H1 (cell line): Measurements from ENCODE around the gene FMO3. TPM values are rescaled to one million over a fixed set of nuclear protein-coding genes. Genes with fewer than 3 reads are reported as not detected.

Source experiments
- CTCF ChIA-PET: fragments of 300-600 bp; sonication (Branson Sonifier 250); formaldehyde crosslinking; loops from one replicate; lab custom pipeline; 2021; ENCODE audit not compliant: partially characterized antibody; lab: Charles Lee
- POLR2A ChIA-PET: fragments of 300-600 bp; sonication (Branson Sonifier 250); formaldehyde crosslinking; loops from one replicate; lab custom pipeline; 2021; ENCODE audit warnings: inconsistent platforms; ENCODE audit not compliant: partially characterized antibody; lab: Charles Lee
- DNase-seq, 2 experiments: peaks; one replicate each; pipeline versions ENCODE4 v3.0.0 to v3.0.0-alpha.2; 2010 to 2022; ENCODE audit warnings: low spot score in 2 of 2, low read depth in 1 of 2, mixed read lengths in 1 of 2
- FAIRE-seq: peaks from 2 replicates; lab custom pipeline; 2011; peaks lifted over from hg19 to GRCh38; lab: Jason Lieb, UNC
- H2AFZ ChIP-seq: 2 replicates; pipeline ENCODE4 v1.8.1; 2012; ENCODE audit warnings: low read length, inconsistent platforms
- H2AK5ac ChIP-seq: 2 replicates; pipeline ENCODE4 v1.6.1; 2013; ENCODE audit warnings: low read depth, low read length
- H2BK120ac ChIP-seq: replicated peaks from 2 replicates; pipeline ENCODE3; 2013; ENCODE audit warnings: low read depth, low read length, inconsistent platforms
- H2BK12ac ChIP-seq: 2 replicates; pipeline ENCODE4 v1.6.1; 2013; ENCODE audit warnings: low read depth, low read length
- H2BK15ac ChIP-seq: 2 replicates; pipeline ENCODE4 v1.6.1; 2013; ENCODE audit warnings: low read length
- H2BK20ac ChIP-seq: 2 replicates; pipeline ENCODE4 v1.6.1; 2013; ENCODE audit warnings: low read length
- H2BK5ac ChIP-seq: 2 replicates; pipeline ENCODE4 v1.6.1; 2013; ENCODE audit warnings: low read depth, low read length
- H3K14ac ChIP-seq: 2 replicates; pipeline ENCODE4 v1.6.1; 2013; ENCODE audit warnings: inconsistent platforms; ENCODE audit not compliant: insufficient read length
- H3K18ac ChIP-seq: 2 replicates; pipeline ENCODE4 v1.6.1; 2013; ENCODE audit warnings: low read length; ENCODE audit errors: extremely low read depth
- H3K23ac ChIP-seq: 2 replicates; pipeline ENCODE4 v1.6.1; 2013; ENCODE audit warnings: inconsistent platforms; ENCODE audit not compliant: insufficient read length
- H3K23me2 ChIP-seq: 2 replicates; pipeline ENCODE4 v1.6.1; 2013; ENCODE audit warnings: low read depth, low read length
- H3K27ac ChIP-seq: 2 replicates; pipeline ENCODE4 v1.6.1; 2011; ENCODE audit warnings: low read depth, low read length, inconsistent platforms
- H3K27me3 ChIP-seq, 4 experiments: replicated peaks in 1 of 4; 1 replicate in 1 of 4; 2 replicates in 3 of 4; pipeline versions ENCODE4 v1.6.1 to v1.8.1; 2011 to 2013; ENCODE audit warnings: low read length in 3 of 4, mild to moderate bottlenecking in 3 of 4, inconsistent platforms in 2 of 4, mixed read lengths in 2 of 4, moderate library complexity in 1 of 4; ENCODE audit not compliant: control insufficient read depth in 3 of 4, insufficient read depth in 3 of 4; ENCODE audit errors: extremely low read depth in 1 of 4
- H3K36me3 ChIP-seq, 4 experiments: 2 replicates each; pipeline versions ENCODE4 v1.6.1 to v1.8.1; 2011 to 2013; ENCODE audit warnings: mild to moderate bottlenecking in 4 of 4, low read length in 3 of 4, moderate library complexity in 2 of 4, control low read depth in 1 of 4, inconsistent platforms in 1 of 4; ENCODE audit not compliant: insufficient read depth in 4 of 4, control insufficient read depth in 2 of 4
- H3K4ac ChIP-seq: replicated peaks from 2 replicates; pipeline ENCODE3; 2013; ENCODE audit warnings: low read length, low read depth, mixed read lengths, inconsistent platforms; ENCODE audit not compliant: insufficient read length
- H3K4me1 ChIP-seq, 4 experiments: replicated peaks in 1 of 4; 1 replicate in 1 of 4; 2 replicates in 3 of 4; pipeline versions ENCODE4 v1.6.1 to v1.8.1; 2011 to 2013; ENCODE audit warnings: low read length in 3 of 4, inconsistent platforms in 2 of 4, mixed read lengths in 1 of 4; ENCODE audit not compliant: insufficient read depth in 4 of 4, control insufficient read depth in 3 of 4
- H3K4me2 ChIP-seq, 2 experiments: 2 replicates each; pipeline versions ENCODE4 v1.6.1 to v1.8.1; 2011 to 2013; ENCODE audit warnings: low read depth in 2 of 2, low read length in 2 of 2, control low read depth in 1 of 2, inconsistent platforms in 1 of 2, mild to moderate bottlenecking in 1 of 2; ENCODE audit not compliant: insufficient read depth in 1 of 2
- H3K4me3 ChIP-seq, 4 experiments: fragments of 200-600, 300-600 bp in 1 of 4; sonication (generic), shearing (Covaris generic), sonication (Bioruptor Twin) in 1 of 4; 2 replicates each; pipeline versions ENCODE4 v1.5.1 to v1.8.1; 2011 to 2016; ENCODE audit warnings: low read length in 4 of 4, low read depth in 3 of 4, control low read depth in 2 of 4, inconsistent platforms in 2 of 4, mild to moderate bottlenecking in 2 of 4, mixed read lengths in 1 of 4, moderate library complexity in 1 of 4; ENCODE audit not compliant: insufficient read depth in 2 of 4; ENCODE audit errors: extremely low read depth in 1 of 4
- H3K56ac ChIP-seq: replicated peaks from 2 replicates; pipeline ENCODE3; 2013; ENCODE audit warnings: low read depth, mild to moderate bottlenecking, mixed read lengths, low read length, inconsistent platforms; ENCODE audit not compliant: insufficient read length
- H3K79me1 ChIP-seq: 2 replicates; pipeline ENCODE4 v1.6.1; 2013; ENCODE audit warnings: low read depth, low read length, control low read depth
- H3K79me2 ChIP-seq, 2 experiments: 2 replicates each; pipeline versions ENCODE4 v1.6.1 to v1.8.1; 2012 to 2013; ENCODE audit warnings: low read length in 2 of 2, mild to moderate bottlenecking in 2 of 2, inconsistent platforms in 1 of 2; ENCODE audit not compliant: insufficient read depth in 2 of 2, control insufficient read depth in 1 of 2
- H3K9ac ChIP-seq, 4 experiments: replicated peaks in 1 of 4; 1 replicate in 1 of 4; 2 replicates in 3 of 4; pipeline versions ENCODE4 v1.6.1 to v1.8.1; 2011 to 2013; ENCODE audit warnings: low read depth in 3 of 4, low read length in 3 of 4, control low read depth in 2 of 4, mild to moderate bottlenecking in 2 of 4, moderate library complexity in 2 of 4, inconsistent platforms in 1 of 4; ENCODE audit errors: extremely low read depth in 1 of 4
- H3K9me3 ChIP-seq, 2 experiments: 2 replicates each; pipeline versions ENCODE4 v1.6.1 to v1.8.1; 2012 to 2013; ENCODE audit warnings: mild to moderate bottlenecking in 2 of 2, moderate library complexity in 2 of 2, control low read depth in 1 of 2, inconsistent platforms in 1 of 2, low read depth in 1 of 2, low read length in 1 of 2, mixed read lengths in 1 of 2; ENCODE audit not compliant: insufficient read depth in 2 of 2
- H4K20me1 ChIP-seq, 2 experiments: replicated peaks in 1 of 2; 2 replicates each; pipeline versions ENCODE3 to v1.8.1; 2011 to 2013; ENCODE audit warnings: inconsistent platforms in 2 of 2, low read length in 2 of 2, mild to moderate bottlenecking in 1 of 2; ENCODE audit not compliant: insufficient read depth in 2 of 2, control insufficient read depth in 1 of 2
- H4K5ac ChIP-seq: 2 replicates; pipeline ENCODE4 v1.6.1; 2013; ENCODE audit warnings: low read length, low read depth, mixed read lengths, inconsistent platforms; ENCODE audit not compliant: insufficient read length
- H4K8ac ChIP-seq: 2 replicates; pipeline ENCODE4 v1.8.0; 2013; ENCODE audit warnings: mild to moderate bottlenecking, moderate library complexity, low read length, inconsistent platforms; ENCODE audit not compliant: insufficient read depth; ENCODE audit errors: extremely low read depth
- H4K91ac ChIP-seq: replicated peaks from 2 replicates; pipeline ENCODE3; 2013; ENCODE audit warnings: low read length, mixed read lengths, inconsistent platforms; ENCODE audit not compliant: insufficient read length
- BACH1 ChIP-seq: IDR thresholded peaks from 2 replicates; pipeline ENCODE4 v1.6.1; 2012; ENCODE audit warnings: low read length, improper control_type of control experiment
- CHD2 ChIP-seq: IDR thresholded peaks from 2 replicates; pipeline ENCODE4 v1.6.1; 2012; ENCODE audit warnings: low read length, improper control_type of control experiment
- CREB1 ChIP-seq: IDR thresholded peaks from 2 replicates; pipeline ENCODE4 v1.6.1; 2012; ENCODE audit warnings: inconsistent platforms
- CTBP2 ChIP-seq: IDR thresholded peaks from 2 replicates; pipeline ENCODE4 v1.7.0; 2011; ENCODE audit warnings: borderline replicate concordance, mild to moderate bottlenecking, moderate library complexity, mixed read lengths, low read length; ENCODE audit not compliant: insufficient read depth, insufficient read length
- E2F6 ChIP-seq: IDR thresholded peaks from 2 replicates; pipeline ENCODE4 v1.6.1; 2012; ENCODE audit warnings: inconsistent platforms
- FOSL1 ChIP-seq: IDR thresholded peaks from 2 replicates; pipeline ENCODE4 v1.6.1; 2011; ENCODE audit warnings: mild to moderate bottlenecking, low read depth, low read length, moderate library complexity; ENCODE audit not compliant: insufficient read depth
- SIN3A ChIP-seq, 2 experiments: IDR thresholded peaks in 1 of 2; conservative IDR thresholded peaks in 1 of 2; 2 replicates each; pipeline ENCODE4 v1.6.1; 2011 to 2012; ENCODE audit warnings: low read length in 2 of 2, improper control_type of control experiment in 1 of 2, low read depth in 1 of 2, mild to moderate bottlenecking in 1 of 2
- SRF ChIP-seq: IDR thresholded peaks from 2 replicates; pipeline ENCODE4 v1.6.1; 2011; ENCODE audit warnings: mild to moderate bottlenecking, low read depth, low read length, moderate library complexity
- SUZ12 ChIP-seq: fragments of 200-600 bp; sonication (generic); IDR thresholded peaks from 2 replicates; pipeline ENCODE4 v1.6.1; 2012; ENCODE audit warnings: mild to moderate bottlenecking, inconsistent platforms, low read length, moderate library complexity, mixed read lengths
- YY1 ChIP-seq: IDR thresholded peaks from 2 replicates; pipeline ENCODE4 v1.6.1; 2011; ENCODE audit warnings: low read depth, mild to moderate bottlenecking, low read length
- polyA plus RNA-seq, 7 experiments: library from polyadenylated mRNA; depleted of rRNA in 3 of 7; stranded (reverse) in 5 of 7; unstranded in 2 of 7; fragments of >200 nt in 5 of 7; fragments of 200-250 nt in 2 of 7; gene quantifications; 1 replicate in 5 of 7; 2 replicates in 1 of 7; 4 replicates in 1 of 7; pipeline versions ENCODE4 v1.2.1 to v1.2.3, GENCODE V29; 2011 to 2013; ENCODE audit warnings: missing spikeins in 2 of 7, mixed read lengths in 2 of 7
- total RNA-seq: library from RNA; stranded (reverse); fragmentation: NEBNext Ultra II Directional; extraction: Animal tissue kit (Norgen Biotek cat#: 25700); gene quantifications from 2 replicates; pipeline ENCODE4 v1.2.1, GENCODE V29; 2021
- TF ChIP-seq, protein P1 (sequence below): IDR thresholded peaks from 2 replicates; pipeline ENCODE4 v1.6.1; 2011; ENCODE audit warnings: low read depth, mild to moderate bottlenecking, low read length; ENCODE audit not compliant: insufficient read depth

The FMO3 gene
- total and polyA plus RNA-seq, 2 of the 8 experiments (the other 6 are each of a cell fraction or from before 2014, with no cell fraction given), result not detected

- Histone ChIP-seq H4K8ac (no peak overlapping the region; the same call in 1 of the 2 replicates), H2AK5ac (no peak overlapping the region), H3K79me2 (no peaks in the 10 kb centered on the region), H2BK15ac (no peak overlapping the region), H3K23ac (no peak overlapping the region), H2AFZ (no peak overlapping the region), H4K5ac (no peak overlapping the region), H3K4me2 (no peak overlapping the region), H3K9me3 (no peaks in the 10 kb centered on the region), H3K27me3 (no peaks in the 10 kb centered on the region), H3K23me2 (no peaks in the 10 kb centered on the region), H3K36me3 (no peaks in the 10 kb centered on the region), H3K9ac (no peak overlapping the region), H2BK20ac (no peak overlapping the region), H3K4me1 (no peaks in the 10 kb centered on the region), H3K4me3 (no peak overlapping the region), H4K91ac (no peak overlapping the region), H3K27ac (no peak overlapping the region), H2BK5ac (no peak overlapping the region; the same call in 1 of the 2 replicates), H3K18ac (no peak overlapping the region), H2BK120ac (no peak overlapping the region), H3K4ac (no peak overlapping the region), H3K14ac (no peak overlapping the region), H3K79me1 (no peaks in the 10 kb centered on the region), H3K56ac (no peak overlapping the region), H4K20me1 (no peaks in the 10 kb centered on the region), H2BK12ac (no peak overlapping the region)
- ChIA-PET POLR2A (no interaction called here), CTCF (interaction anchor here (1.5 kb wide), 1 partner anchor 9 kb away, joined by 5 read pairs; no protein-coding TSS in a partner anchor)
- no peak for DNase-seq
- FAIRE-seq, result no peak
- TF ChIP-seq SRF, result no peak
- TF ChIP-seq CREB1, result no peak
- no peak for TF ChIP-seq SIN3A (conservative IDR thresholded peaks at IDR 0.05 in 1 of 2, IDR thresholded peaks at IDR 0.05 in 1 of 2; ENCODE audit: low read depth in 1 of 2, low read length in 2 of 2)
- no peak for TF ChIP-seq YY1
- TF ChIP-seq CTBP2, result no peak
- TF ChIP-seq, protein P1, sequence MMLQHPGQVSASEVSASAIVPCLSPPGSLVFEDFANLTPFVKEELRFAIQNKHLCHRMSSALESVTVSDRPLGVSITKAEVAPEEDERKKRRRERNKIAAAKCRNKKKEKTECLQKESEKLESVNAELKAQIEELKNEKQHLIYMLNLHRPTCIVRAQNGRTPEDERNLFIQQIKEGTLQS, result no peak
- no peak for TF ChIP-seq FOSL1
- no peak for TF ChIP-seq E2F6
- TF ChIP-seq SUZ12, result no peak
- no peak for TF ChIP-seq BACH1
- no peak for TF ChIP-seq CHD2
These were observed 37.8 kb downstream of the FMO3 start for GRCh38 chr1:171128463-171128862.
